A673 (cell line): ENCODE data around the gene CTNNA3. TPM values are rescaled to one million over a fixed set of nuclear protein-coding genes. Genes with fewer than 3 reads are reported as not detected.
A peak's percentile ranks its signal among the peaks of the same experiment; 100 is the strongest.
"Not testable (repeated sequence)": the region's sequence is repeated elsewhere in the genome, so short reads cannot be mapped to it uniquely, and the experiment has no call there.

Source experiments
- BruUV-seq: library from RNA; stranded (reverse); fragments of 400-500 nt; replicated peaks from 2 replicates; lab custom pipeline; 2021; lab: Mats Ljungman, UMichigan
- CTCF ChIA-PET: fragments of 300-600 bp; sonication (Branson Sonifier 250); formaldehyde crosslinking; loops from one replicate; lab custom pipeline; 2022; ENCODE audit warnings: antibody characterized with exemption; lab: Charles Lee
- POLR2A ChIA-PET: fragments of 300-600 bp; sonication (Branson Sonifier 250); formaldehyde crosslinking; loops from one replicate; lab custom pipeline; 2022; ENCODE audit warnings: antibody characterized with exemption; ENCODE audit not compliant: low non-redundant PET; lab: Charles Lee
- DNase-seq: peaks from one replicate; pipeline ENCODE4 v3.0.0-alpha.2; 2015; ENCODE audit warnings: low spot score
- H3K27ac ChIP-seq: fragments of 200-600 bp; sonication (generic); 2 replicates; pipeline ENCODE4 v1.5.1; 2016; ENCODE audit warnings: mixed run types, low read depth, mild to moderate bottlenecking, mixed read lengths, antibody characterized with exemption, low read length; ENCODE audit not compliant: poor library complexity, severe bottlenecking
- H3K27me3 ChIP-seq: fragments of 200-600 bp; sonication (generic); replicated peaks from 2 replicates; pipeline ENCODE4 v1.6.1; 2017; ENCODE audit warnings: mixed run types, low read depth, mild to moderate bottlenecking, mixed read lengths, antibody characterized with exemption, low read length; ENCODE audit not compliant: insufficient read depth, poor library complexity
- H3K36me3 ChIP-seq: fragments of 200-600 bp; sonication (generic); 2 replicates; pipeline ENCODE4 v1.6.1; 2016; ENCODE audit warnings: mixed run types, mild to moderate bottlenecking, mixed read lengths, antibody characterized with exemption, low read length; ENCODE audit not compliant: insufficient read depth, poor library complexity, severe bottlenecking
- H3K4me1 ChIP-seq: fragments of 200-600 bp; sonication (generic); 2 replicates; pipeline ENCODE4 v1.6.1; 2017; ENCODE audit warnings: mixed run types, mild to moderate bottlenecking, mixed read lengths, antibody characterized with exemption, low read length; ENCODE audit not compliant: insufficient read depth, poor library complexity, severe bottlenecking
- H3K4me3 ChIP-seq: fragments of 200-600 bp; sonication (generic); 2 replicates; pipeline ENCODE4 v1.5.1; 2016; ENCODE audit warnings: low read depth, mixed run types, mild to moderate bottlenecking, mixed read lengths, low read length; ENCODE audit not compliant: poor library complexity, severe bottlenecking
- H3K9me3 ChIP-seq: fragments of 200-600 bp; sonication (generic); 2 replicates; pipeline ENCODE4 v1.6.1; 2016; ENCODE audit warnings: mixed run types, low read depth, mild to moderate bottlenecking, mixed read lengths, antibody characterized with exemption, low read length; ENCODE audit not compliant: poor library complexity, severe bottlenecking
- EZH2 ChIP-seq: fragments of 200-600 bp; sonication (generic); IDR thresholded peaks from 2 replicates; pipeline ENCODE4 v1.6.1; 2017; ENCODE audit warnings: borderline replicate concordance, low read depth, mild to moderate bottlenecking, mixed read lengths, antibody characterized with exemption, low read length; ENCODE audit not compliant: poor library complexity, severe bottlenecking
- intact Hi-C: fragments of 100-400 bp; cut with micrococcal nuclease; formaldehyde crosslinking; loops from one replicate; pipeline ENCODE4 v1.10.0; 2022; ENCODE audit not compliant: unreplicated experiment
- total RNA-seq: library from RNA; stranded (reverse); gene quantifications from 2 replicates; pipeline ENCODE4 v1.2.3, GENCODE V29; 2021
- TF ChIP-seq, protein P1 (sequence below): fragments of 300-800, 200-600 bp; sonication (generic); conservative IDR thresholded peaks from 2 replicates; pipeline ENCODE4 v1.5.1; 2017; ENCODE audit warnings: low read depth, mild to moderate bottlenecking, antibody characterized with exemption, low read length, moderate library complexity, mixed read lengths

Gene CTNNA3
- total RNA-seq, 1 experiment from 2014 or later: not detected

DNA sequence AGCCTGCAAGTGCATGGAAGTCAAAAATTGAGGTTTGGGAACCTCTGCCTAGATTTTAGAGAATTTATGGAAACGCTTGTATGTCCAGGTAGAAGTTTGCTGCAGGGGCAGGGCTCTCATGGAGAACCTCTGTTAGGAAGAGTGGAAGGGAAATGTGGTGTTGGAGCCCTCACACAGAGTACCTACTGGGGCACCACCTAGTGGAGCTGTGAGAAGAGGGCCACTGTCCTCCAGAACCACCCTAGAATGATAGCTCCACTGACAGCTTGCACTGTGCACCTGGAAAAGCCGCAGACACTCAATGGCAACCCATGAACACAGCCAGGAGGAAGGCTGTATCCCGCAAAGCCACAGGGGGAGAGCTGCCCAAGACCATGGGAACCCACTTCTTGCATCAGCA, 165.0 kb downstream of the CTNNA3 start:
- CTCF ChIA-PET, H3K27ac ChIP-seq, DNase-seq, H3K36me3 ChIP-seq, H3K9me3 ChIP-seq, POLR2A ChIA-PET, intact Hi-C loops, H3K4me3 ChIP-seq, BruUV-seq, H3K27me3 ChIP-seq, H3K4me1 ChIP-seq: not testable (repeated sequence)
- TF ChIP-seq, protein P1, sequence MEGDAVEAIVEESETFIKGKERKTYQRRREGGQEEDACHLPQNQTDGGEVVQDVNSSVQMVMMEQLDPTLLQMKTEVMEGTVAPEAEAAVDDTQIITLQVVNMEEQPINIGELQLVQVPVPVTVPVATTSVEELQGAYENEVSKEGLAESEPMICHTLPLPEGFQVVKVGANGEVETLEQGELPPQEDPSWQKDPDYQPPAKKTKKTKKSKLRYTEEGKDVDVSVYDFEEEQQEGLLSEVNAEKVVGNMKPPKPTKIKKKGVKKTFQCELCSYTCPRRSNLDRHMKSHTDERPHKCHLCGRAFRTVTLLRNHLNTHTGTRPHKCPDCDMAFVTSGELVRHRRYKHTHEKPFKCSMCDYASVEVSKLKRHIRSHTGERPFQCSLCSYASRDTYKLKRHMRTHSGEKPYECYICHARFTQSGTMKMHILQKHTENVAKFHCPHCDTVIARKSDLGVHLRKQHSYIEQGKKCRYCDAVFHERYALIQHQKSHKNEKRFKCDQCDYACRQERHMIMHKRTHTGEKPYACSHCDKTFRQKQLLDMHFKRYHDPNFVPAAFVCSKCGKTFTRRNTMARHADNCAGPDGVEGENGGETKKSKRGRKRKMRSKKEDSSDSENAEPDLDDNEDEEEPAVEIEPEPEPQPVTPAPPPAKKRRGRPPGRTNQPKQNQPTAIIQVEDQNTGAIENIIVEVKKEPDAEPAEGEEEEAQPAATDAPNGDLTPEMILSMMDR: 0 out of 2 replicates have a peak, but pooled peaks have one; percentile 14

DNA sequence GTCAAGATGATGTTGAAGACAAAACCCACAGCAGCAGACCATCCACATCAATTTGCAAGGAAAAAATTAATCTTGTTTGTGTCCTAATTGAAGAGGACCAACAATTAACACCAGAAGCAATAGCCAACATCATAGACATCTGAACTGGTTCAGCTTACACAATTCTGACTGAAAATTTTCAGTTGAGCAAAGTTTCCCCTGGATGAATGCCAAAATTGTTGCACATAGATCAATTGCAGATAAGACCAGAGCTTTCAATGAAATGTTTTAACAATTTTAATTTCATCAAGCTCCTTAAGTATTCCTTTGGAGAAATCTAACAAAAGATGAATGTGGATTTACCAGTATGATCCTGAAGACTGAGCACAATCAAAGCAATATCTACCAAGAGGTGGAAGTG, 168.6 kb downstream of the CTNNA3 start:
- H3K27me3 ChIP-seq: no peaks in the 10 kb centered on the region
- no peak overlapping the region for H3K4me3 ChIP-seq
- CTCF ChIA-PET: no interaction called here
- no TSS peak for BruUV-seq
- no peak overlapping the region for H3K27ac ChIP-seq
- intact Hi-C loops: no loop called here
- H3K4me1 ChIP-seq: no peaks in the 10 kb centered on the region
- POLR2A ChIA-PET: no interaction called here
- no peaks in the 10 kb centered on the region for H3K9me3 ChIP-seq
- DNase-seq: no peak
- H3K36me3 ChIP-seq: no peaks in the 10 kb centered on the region
- no peak for TF ChIP-seq EZH2
- TF ChIP-seq, protein P1: no peak

DNA sequence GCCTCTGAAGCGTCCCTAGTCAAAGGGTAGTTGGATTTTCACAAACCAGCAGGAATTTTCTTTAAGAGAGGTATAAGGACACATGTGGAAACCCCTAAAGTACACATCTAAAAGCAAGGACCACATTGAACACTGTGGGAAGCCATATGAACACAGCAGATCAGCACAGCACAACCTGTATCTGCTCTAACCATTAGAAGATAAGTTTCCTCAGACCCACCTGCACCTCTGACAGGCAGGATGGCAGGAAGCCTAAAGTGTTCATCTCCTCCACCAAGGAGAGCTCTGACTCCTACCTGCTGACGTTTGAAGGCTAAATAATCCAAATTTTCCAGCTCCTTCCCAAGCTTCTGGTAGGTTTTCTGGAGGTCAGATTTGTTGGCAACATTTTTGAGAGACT, 174.4 kb downstream of the CTNNA3 start:
- DNase-seq: no peak
- POLR2A ChIA-PET: no interaction called here
- Histone ChIP-seq H3K27me3 (no peaks in the 10 kb centered on the region), H3K9me3 (no peaks in the 10 kb centered on the region), H3K36me3 (no peaks in the 10 kb centered on the region), H3K27ac (no peak overlapping the region), H3K4me3 (no peak overlapping the region), H3K4me1 (no peaks in the 10 kb centered on the region)
- intact Hi-C loops: loop anchor here (5.0 kb wide), 3 partner anchors 214 to 589 kb away; no protein-coding TSS in a partner anchor
- CTCF ChIA-PET: no interaction called here
- no TSS peak for BruUV-seq
- TF ChIP-seq EZH2: no peak
- TF ChIP-seq, protein P1: no peak
